HEK293 (cell line): ENCODE data around the gene RNF4.

Experiments used
- CTCF ChIA-PET: fragments of 350-600 bp; formaldehyde crosslinking; extraction: SDS; loops from one replicate; lab custom pipeline; 2021; ENCODE audit warnings: antibody characterized with exemption; lab: Yijun Ruan, JAX
- POLR2A ChIA-PET: fragments of 300-600 bp; formaldehyde crosslinking; extraction: SDS; loops from one replicate; lab custom pipeline; 2020; ENCODE audit warnings: antibody characterized with exemption, inconsistent platforms; lab: Yijun Ruan, JAX
- H3K27ac ChIP-seq: fragments of 200-500 bp; sonication (Bioruptor generic); 2 replicates; pipeline ENCODE4 v1.5.1; 2014; ENCODE audit warnings: low read depth, low read length, control low read depth, inconsistent platforms; ENCODE audit errors: extremely low read depth
- H3K36me3 ChIP-seq, 2 experiments: fragments of 200-500 bp in 1 of 2; sonication (Bioruptor generic) in 1 of 2; 1 replicate in 1 of 2; 2 replicates in 1 of 2; pipeline ENCODE4 v1.5.1; 2014 to 2017; ENCODE audit warnings: inconsistent platforms in 2 of 2, low read length in 2 of 2; ENCODE audit not compliant: control insufficient read depth in 2 of 2, insufficient read depth in 1 of 2
- H3K4me1 ChIP-seq: fragments of 200-500 bp; sonication (Bioruptor generic); 2 replicates; pipeline ENCODE4 v1.5.1; 2014; ENCODE audit warnings: mild to moderate bottlenecking, low read length, inconsistent platforms; ENCODE audit not compliant: control insufficient read depth, insufficient read depth
- H3K4me3 ChIP-seq: 2 replicates; pipeline ENCODE4 v1.5.1; 2011; ENCODE audit warnings: low read depth, mild to moderate bottlenecking, control low read depth, low read length, moderate library complexity
- H3K9me3 ChIP-seq: fragments of 200-500 bp; sonication (Bioruptor generic); 2 replicates; pipeline ENCODE4 v1.5.1; 2014; ENCODE audit warnings: low read depth, low read length, inconsistent platforms; ENCODE audit not compliant: control insufficient read depth, insufficient read depth
- KLF16 ChIP-seq: fragments of 450-650 bp; formaldehyde crosslinking; IDR thresholded peaks from 2 replicates; pipeline ENCODE4 v1.5.1; 2017; ENCODE audit warnings: missing biosample characterization, missing genetic modification characterization
- YY1 ChIP-seq: fragments of 450-650 bp; formaldehyde crosslinking; IDR thresholded peaks from 2 replicates; pipeline ENCODE4 v1.5.1; 2018; ENCODE audit warnings: missing biosample characterization, missing genetic modification characterization
- ZNF324 ChIP-seq: fragments of 450-650 bp; formaldehyde crosslinking; IDR thresholded peaks from 2 replicates; pipeline ENCODE4 v1.5.1; 2016; ENCODE audit warnings: missing biosample characterization, missing genetic modification characterization
- ZNF416 ChIP-seq: fragments of 450-650 bp; formaldehyde crosslinking; IDR thresholded peaks from 2 replicates; pipeline ENCODE4 v1.5.1; 2016; ENCODE audit warnings: missing biosample characterization, missing genetic modification characterization
- ZNF433 ChIP-seq: fragments of 450-650 bp; formaldehyde crosslinking; IDR thresholded peaks from 2 replicates; pipeline ENCODE4 v1.5.1; 2016; ENCODE audit warnings: missing biosample characterization, missing genetic modification characterization, low read depth
- ZNF518A ChIP-seq: fragments of 450-650 bp; formaldehyde crosslinking; conservative IDR thresholded peaks from 2 replicates; pipeline ENCODE4 v1.5.1; 2016; ENCODE audit warnings: low read depth, missing biosample characterization, missing genetic modification characterization
- ZNF664 ChIP-seq: fragments of 450-650 bp; formaldehyde crosslinking; IDR thresholded peaks from 2 replicates; pipeline ENCODE4 v1.5.1; 2016; ENCODE audit warnings: missing biosample characterization, missing genetic modification characterization
- ZNF792 ChIP-seq: fragments of 450-650 bp; formaldehyde crosslinking; IDR thresholded peaks from 2 replicates; pipeline ENCODE4 v1.5.1; 2016; ENCODE audit warnings: missing biosample characterization, missing genetic modification characterization

The RNF4 gene

GRCh38 chr4:2560167-2560566, 91.3 kb downstream of the RNF4 start:
- CTCF ChIA-PET: no interaction called here
- no peaks in the 10 kb centered on the region for H3K4me1 ChIP-seq
- H3K36me3 ChIP-seq: peaks cover 0 to 4% of the 10 kb centered on the region in 2 experiments; a peak in 1 of 3 replicates
- TF ChIP-seq ZNF664 (tag by site-specific recombination) (no peak), YY1 (no peak), ZNF518A (tag by site-specific recombination) (no peak), ZNF416 (tag by site-specific recombination) (no peak), ZNF792 (tag by site-specific recombination) (no peak), ZNF433 (tag by site-specific recombination) (no peak), ZNF324 (tag by site-specific recombination) (no peak), KLF16 (tag by site-specific recombination) (no peak)
- H3K9me3 ChIP-seq: no peaks in the 10 kb centered on the region
- POLR2A ChIA-PET: no interaction called here
- H3K4me3 ChIP-seq: no peak overlapping the region
- no peak overlapping the region for H3K27ac ChIP-seq
